ENCODE measurements around the gene RAB40C.
"Not testable (repeated sequence)": the region's sequence is repeated elsewhere in the genome, so short reads cannot be mapped to it uniquely, and the experiment has no call there.

RAB40C gene

GRCh38 chr16:593807-594206, 3.9 kb downstream of the RAB40C start:
- Histone ChIP-seq H3K9me3 (replicated peaks in 1 of 11) (peaks cover 0 to 2% (median 0%) of the 10 kb centered on the region in 11 experiments; a peak in 6 of 22 replicates), H3K9ac (peak overlapping the region; percentile 28 to 98 (median 73); a peak in 17 of 22 replicates), H4K20me1 (peaks cover 23 to 78% (median 61%) of the 10 kb centered on the region in 11 experiments; a peak in 19 of 22 replicates), H3K4me1 (peaks cover 61 to 69% (median 66%) of the 10 kb centered on the region in 10 experiments), H3K27me3 (no peaks in the 10 kb centered on the region), H3K27ac (peak overlapping the region in 9 of 11 experiments; percentile 52 to 99 (median 84); a peak in 16 of 22 replicates), H3K4me3 (peak overlapping the region in 2 of 10 experiments; percentile 90 to 97; a peak in 2 of 20 replicates), H3K4me2 (peak overlapping the region; percentile 89 to 100 (median 99)), H3K36me3 (peaks cover 4 to 43% (median 12%) of the 10 kb centered on the region in 11 experiments; a peak in 21 of 22 replicates)
- no peak for TF ChIP-seq Cebpa-rat (IDR thresholded peaks at IDR 0.05)

- Histone ChIP-seq H3K4me3 (no peak overlapping the region), H3K9ac (peak overlapping the region in 2 of 11 experiments; percentile 21 to 34; a peak in 4 of 22 replicates), H3K4me2 (peak overlapping the region in 9 of 11 experiments; percentile 97 to 100 (median 99); a peak in 18 of 22 replicates), H3K4me1 (peaks cover 61 to 69% (median 66%) of the 10 kb centered on the region in 10 experiments), H4K20me1 (peaks cover 31 to 87% (median 67%) of the 10 kb centered on the region in 11 experiments; a peak in 20 of 22 replicates), H3K36me3 (peaks cover 11 to 53% (median 25%) of the 10 kb centered on the region in 11 experiments; a peak in 21 of 22 replicates), H3K27me3 (no peaks in the 10 kb centered on the region), H3K9me3 (replicated peaks in 1 of 11) (peaks cover 0 to 9% (median 4%) of the 10 kb centered on the region in 11 experiments; a peak in 9 of 22 replicates), H3K27ac (peak overlapping the region in 1 of 11 experiments; percentile 15; a peak in 1 of 22 replicates)
- TF ChIP-seq Cebpa-rat (IDR thresholded peaks at IDR 0.05) = no peak
Observed at GRCh38 chr16:595094-595528, 5.2 kb downstream of the RAB40C start.

GRCh38 chr16:595942-596735, 6.3 kb downstream of the RAB40C start:
- peaks cover 33 to 87% (median 67%) of the 10 kb centered on the region in 11 experiments; a peak in 21 of 22 replicates for H4K20me1 ChIP-seq
- H3K27me3 ChIP-seq = no peaks in the 10 kb centered on the region
- no peak for TF ChIP-seq Cebpa-rat (IDR thresholded peaks at IDR 0.05)
- H3K9me3 ChIP-seq (replicated peaks in 1 of 11) = peaks cover 0 to 9% (median 4%) of the 10 kb centered on the region in 11 experiments; a peak in 9 of 22 replicates
- no peak overlapping the region for H3K4me3 ChIP-seq
- H3K27ac ChIP-seq = peak overlapping the region in 5 of 11 experiments; percentile 5 to 39 (median 18); a peak in 4 of 22 replicates
- peak overlapping the region; percentile 23 to 100 (median 99) for H3K4me2 ChIP-seq
- H3K9ac ChIP-seq = peak overlapping the region in 8 of 11 experiments; percentile 12 to 63 (median 38); a peak in 11 of 22 replicates
- peaks cover 54 to 69% (median 62%) of the 10 kb centered on the region in 10 experiments for H3K4me1 ChIP-seq
- peaks cover 12 to 61% (median 27%) of the 10 kb centered on the region in 11 experiments; a peak in 21 of 22 replicates for H3K36me3 ChIP-seq

- Histone ChIP-seq H3K27ac (peak overlapping the region in 3 of 11 experiments; percentile 5 to 39 (median 37); a peak in 3 of 22 replicates), H3K9ac (peak overlapping the region in 5 of 11 experiments; percentile 12 to 54 (median 34); a peak in 3 of 22 replicates), H3K4me2 (peak overlapping the region; percentile 23 to 100 (median 99); a peak in 19 of 22 replicates), H3K4me1 (peaks cover 48 to 66% (median 56%) of the 10 kb centered on the region in 10 experiments), H3K9me3 (replicated peaks in 1 of 11) (peaks cover 0 to 9% (median 4%) of the 10 kb centered on the region in 11 experiments; a peak in 9 of 22 replicates), H3K36me3 (peaks cover 13 to 65% (median 27%) of the 10 kb centered on the region in 11 experiments; a peak in 21 of 22 replicates), H4K20me1 (peaks cover 37 to 87% (median 69%) of the 10 kb centered on the region in 11 experiments; a peak in 21 of 22 replicates), H3K4me3 (no peak overlapping the region), H3K27me3 (no peaks in the 10 kb centered on the region)
- no peak for TF ChIP-seq Cebpa-rat (IDR thresholded peaks at IDR 0.05)
Observed at GRCh38 chr16:596736-597060, 6.8 kb downstream of the RAB40C start.

- H3K4me1 ChIP-seq = peaks cover 39 to 56% (median 47%) of the 10 kb centered on the region in 10 experiments
- not testable (repeated sequence) for H3K27ac ChIP-seq
Observed at GRCh38 chr16:597655-598054, 7.8 kb downstream of the RAB40C start.

GRCh38 chr16:598823-599739, 9.2 kb downstream of the RAB40C start:
- no peak for TF ChIP-seq Cebpa-rat (IDR thresholded peaks at IDR 0.05)
- Histone ChIP-seq H3K36me3 (peaks cover 13 to 64% (median 26%) of the 10 kb centered on the region in 11 experiments; a peak in 21 of 22 replicates), H3K4me2 (no peak overlapping the region), H3K9me3 (replicated peaks in 1 of 11) (peaks cover 0 to 15% (median 5%) of the 10 kb centered on the region in 11 experiments; a peak in 14 of 22 replicates), H3K27me3 (no peaks in the 10 kb centered on the region), H3K9ac (no peak overlapping the region), H3K4me1 (peaks cover 25 to 42% (median 32%) of the 10 kb centered on the region in 10 experiments), H3K4me3 (no peak overlapping the region), H3K27ac (no peak overlapping the region), H4K20me1 (peaks cover 26 to 81% (median 69%) of the 10 kb centered on the region in 11 experiments; a peak in 21 of 22 replicates)

More at GRCh38 chr16:597655-598054, 7.8 kb downstream of the RAB40C start:
- not testable (repeated sequence) for H3K9me3 ChIP-seq (replicated peaks in 1 of 11); H3K27me3 ChIP-seq; H3K4me3 ChIP-seq; H3K9ac ChIP-seq; H3K4me2 ChIP-seq
- Histone ChIP-seq H4K20me1 (peaks cover 41 to 85% (median 72%) of the 10 kb centered on the region in 11 experiments; a peak in 21 of 22 replicates), H3K36me3 (peaks cover 13 to 65% (median 27%) of the 10 kb centered on the region in 11 experiments; a peak in 21 of 22 replicates)

GRCh38 chr16:600781-601180, 10.9 kb downstream of the RAB40C start:
- Histone ChIP-seq H3K9me3 (replicated peaks in 1 of 11) (peaks cover 11 to 32% (median 22%) of the 10 kb centered on the region in 11 experiments), H3K9ac (0 out of 22 replicates have a peak overlapping the region, but pooled peaks of 1 of the 11 experiments have one; percentile 31), H3K4me1 (peaks cover 8 to 25% (median 15%) of the 10 kb centered on the region in 10 experiments), H4K20me1 (peaks cover 12 to 72% (median 58%) of the 10 kb centered on the region in 11 experiments; a peak in 20 of 22 replicates), H3K27ac (no peak overlapping the region), H3K36me3 (peaks cover 19 to 71% (median 40%) of the 10 kb centered on the region in 11 experiments; a peak in 21 of 22 replicates), H3K27me3 (no peaks in the 10 kb centered on the region), H3K4me2 (no peak overlapping the region; a peak in 1 of 22 replicates), H3K4me3 (no peak overlapping the region)
- no peak for TF ChIP-seq Cebpa-rat (IDR thresholded peaks at IDR 0.05)

GRCh38 chr16:603933-604332, 14.1 kb downstream of the RAB40C start:
- H3K9ac ChIP-seq = no peak overlapping the region
- H3K36me3 ChIP-seq = peaks cover 11 to 61% (median 39%) of the 10 kb centered on the region in 11 experiments; a peak in 21 of 22 replicates
- TF ChIP-seq Cebpa-rat (IDR thresholded peaks at IDR 0.05) = no peak
- H3K4me1 ChIP-seq = peaks cover 0 to 20% (median 11%) of the 10 kb centered on the region in 10 experiments; a peak in 16 of 20 replicates
- peaks cover 11 to 48% (median 42%) of the 10 kb centered on the region in 11 experiments for H3K9me3 ChIP-seq (replicated peaks in 1 of 11)
- H3K27me3 ChIP-seq = no peaks in the 10 kb centered on the region
- peaks cover 11 to 79% (median 52%) of the 10 kb centered on the region in 11 experiments; a peak in 21 of 22 replicates for H4K20me1 ChIP-seq
- no peak overlapping the region for H3K4me2 ChIP-seq
- H3K27ac ChIP-seq = no peak overlapping the region
- no peak overlapping the region for H3K4me3 ChIP-seq
